Stimulated activated CD4-positive, alpha-beta T cell treated with anti-CD3 and anti-CD28 coated beads, Interleukin-2, amount 100 ng/mL, for 4 hours (primary cell): ENCODE results near the gene GRIN3A.

Experiments
- DNase-seq: peaks from one replicate; pipeline ENCODE4 v3.0.0-alpha.2; 2020; ENCODE audit warnings: low read depth

The GRIN3A gene

DNA sequence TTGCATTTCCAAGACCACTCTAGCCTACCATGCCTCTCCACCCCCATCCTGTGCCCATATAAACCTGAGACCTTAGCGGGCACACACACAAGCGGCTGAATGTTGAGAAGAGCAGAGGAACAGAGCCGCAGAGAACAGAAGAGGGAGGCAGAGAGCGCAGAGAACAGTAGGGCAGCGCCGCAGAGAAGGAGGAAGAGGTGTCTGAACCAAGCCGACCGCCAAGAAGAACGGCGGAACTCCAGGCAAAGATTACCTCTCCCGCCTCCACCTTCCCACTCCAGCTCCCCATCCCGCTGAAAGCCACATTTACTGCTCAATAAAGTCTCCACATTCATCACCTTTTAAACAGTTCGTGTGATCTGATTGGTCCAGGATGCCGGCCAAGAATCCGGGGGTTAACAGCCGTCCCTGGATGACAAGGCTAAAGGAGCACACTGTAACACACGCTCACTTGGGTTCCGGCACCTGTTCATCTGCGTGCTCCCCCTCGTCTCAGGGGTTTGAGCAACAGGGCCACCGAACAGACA, 33.2 kb downstream of the GRIN3A start:
- no peak for DNase-seq

DNA sequence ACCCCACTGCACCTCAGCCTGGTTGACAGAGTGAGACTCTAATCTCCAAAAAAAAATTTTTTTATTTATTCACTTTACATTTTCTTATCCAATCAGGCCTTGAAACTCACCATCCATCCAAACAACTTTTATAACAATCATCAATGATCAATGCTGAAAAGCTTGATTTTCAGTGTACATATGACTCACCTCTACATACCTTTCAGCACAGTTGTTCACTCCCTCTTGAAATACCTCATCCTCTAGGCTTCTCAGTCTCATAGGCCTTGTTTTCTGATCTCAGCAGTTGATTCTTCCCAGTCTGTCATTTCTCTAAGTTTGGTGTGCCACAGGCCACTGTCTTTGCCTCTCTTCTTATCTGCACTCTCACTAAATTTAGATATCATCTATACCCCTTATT, 36.2 kb downstream of the GRIN3A start:
- DNase-seq: no peak

DNA sequence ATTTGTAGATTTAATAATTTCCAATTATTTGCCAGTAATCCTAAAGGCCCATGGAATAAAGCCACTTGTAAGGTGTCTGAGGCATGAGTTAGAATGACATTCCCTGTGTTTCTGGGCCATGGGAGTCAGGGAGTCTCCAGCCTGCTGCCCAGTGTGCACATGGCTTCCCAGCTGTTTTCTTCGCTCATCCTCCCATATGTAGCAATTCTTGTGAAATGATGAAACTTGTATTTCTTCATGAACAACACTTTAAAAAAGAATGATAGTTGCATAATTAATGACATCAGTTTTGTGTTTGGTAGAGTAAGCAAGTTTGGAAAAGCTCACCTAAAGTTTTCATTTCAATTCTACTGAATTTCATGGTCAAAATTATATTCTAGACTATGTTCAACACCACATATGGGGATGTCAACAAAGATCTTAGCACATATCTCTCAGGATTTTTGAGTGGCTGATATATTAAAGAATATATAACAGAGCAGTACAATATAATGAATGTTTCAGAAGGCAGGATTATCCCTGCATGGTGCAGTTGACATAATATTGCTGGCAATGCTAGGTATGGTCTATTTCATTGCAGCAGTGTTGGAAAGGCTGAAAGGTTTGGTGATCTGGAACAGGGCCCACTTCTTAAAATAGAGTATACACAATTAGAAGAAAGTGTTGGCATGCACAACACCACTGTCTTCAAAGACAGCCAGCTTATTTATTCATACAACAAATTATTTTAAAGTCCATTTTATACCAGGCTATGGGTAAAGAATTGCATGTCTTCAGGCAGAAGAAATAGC, 44.7 kb downstream of the GRIN3A start:
- DNase-seq: no peak

DNA sequence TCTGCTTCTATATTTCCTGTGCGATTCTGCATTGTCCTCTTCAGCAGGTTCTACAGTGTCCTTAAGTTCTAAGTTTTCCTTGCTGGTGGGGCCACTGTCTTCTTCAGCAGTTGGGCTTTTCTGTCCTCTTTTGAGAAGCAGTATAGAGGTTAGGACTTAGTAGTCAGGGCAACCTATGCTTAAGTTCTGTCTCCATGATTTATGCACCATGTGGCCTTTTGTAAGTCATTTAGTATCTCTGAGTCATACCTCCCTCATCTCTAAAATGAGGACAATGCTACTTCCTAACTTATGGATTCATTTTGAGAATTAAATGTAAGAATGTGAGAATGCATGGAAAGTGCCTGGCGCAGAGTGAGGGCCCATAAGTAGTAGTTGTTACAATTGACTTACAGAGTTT, 46.8 kb downstream of the GRIN3A start:
- no peak for DNase-seq

DNA sequence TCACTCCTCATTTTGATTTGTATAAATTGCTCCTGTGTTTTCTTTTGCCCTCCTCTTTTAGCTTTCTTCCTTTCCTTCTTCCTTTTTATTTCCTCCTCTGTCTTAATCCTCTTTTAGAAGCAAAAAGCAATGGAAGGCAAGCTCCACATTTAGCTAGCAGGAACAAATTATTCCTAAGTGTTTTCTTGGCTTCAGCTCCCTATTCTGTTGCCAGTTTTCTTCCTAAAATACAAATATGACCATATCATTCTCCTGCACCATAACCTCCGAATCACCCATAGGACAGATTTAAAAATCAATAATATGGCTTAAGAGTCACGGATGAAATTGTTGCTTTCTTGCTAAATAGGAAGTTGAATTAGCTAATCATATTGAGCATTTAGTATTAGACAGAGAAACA, 49.4 kb downstream of the GRIN3A start:
- DNase-seq: no peak

DNA sequence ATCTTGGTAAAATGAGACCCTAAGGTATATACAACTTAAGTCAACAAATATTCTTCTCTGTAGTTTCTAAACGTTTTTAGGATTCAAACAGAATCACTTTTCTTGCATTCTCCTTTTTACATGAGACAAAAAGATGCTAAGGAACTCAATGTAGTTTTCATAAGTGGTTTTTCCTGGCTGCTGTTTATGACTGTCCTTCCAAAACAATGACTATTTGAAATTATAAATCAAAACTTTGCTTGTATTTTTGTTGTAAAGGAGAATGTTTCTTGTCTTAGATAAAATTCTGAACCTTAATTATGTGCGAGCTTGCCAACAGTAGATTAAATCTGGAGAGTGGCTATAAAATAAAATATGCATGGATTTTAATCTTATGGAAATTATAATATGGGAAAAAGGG, 53.8 kb downstream of the GRIN3A start:
- DNase-seq: no peak

DNA sequence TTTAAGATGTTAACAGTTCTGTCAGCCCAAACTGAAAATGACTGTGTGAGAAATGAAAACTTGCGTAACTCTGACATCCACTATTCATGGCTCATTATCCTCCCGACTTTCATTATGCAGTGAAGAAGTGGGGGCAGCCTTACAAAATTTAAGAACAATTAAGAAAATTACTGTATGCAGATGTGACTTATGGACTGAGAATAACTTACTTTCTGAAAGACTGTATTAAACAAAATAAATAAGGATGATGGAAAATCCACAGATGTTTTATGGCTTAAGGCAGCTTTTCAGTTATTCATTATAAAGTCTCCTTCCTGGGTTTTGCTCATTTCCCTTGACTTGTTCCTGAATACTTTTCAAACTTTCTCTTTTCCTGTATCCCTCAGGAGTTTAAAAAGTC, 55.2 kb downstream of the GRIN3A start:
- no peak for DNase-seq

DNA sequence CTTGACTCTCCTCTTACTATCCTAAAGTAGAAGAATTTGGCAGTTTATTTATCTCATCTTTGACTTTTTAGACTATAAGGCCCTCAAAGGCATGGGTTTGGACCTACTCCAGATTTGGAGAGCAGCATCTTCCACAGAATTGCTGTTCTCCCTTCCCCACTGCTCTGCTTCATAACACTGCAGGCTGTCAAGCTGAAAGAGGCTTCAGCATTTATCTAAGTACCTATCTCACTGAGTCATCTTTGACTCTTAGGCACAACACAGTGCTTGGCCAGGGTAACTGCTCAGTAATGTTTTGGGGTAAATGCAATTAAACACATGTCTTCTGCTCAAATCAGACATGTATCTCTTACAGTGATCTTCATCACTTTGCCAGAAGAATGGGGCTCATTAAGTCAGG, 60.6 kb downstream of the GRIN3A start:
- DNase-seq: no peak

DNA sequence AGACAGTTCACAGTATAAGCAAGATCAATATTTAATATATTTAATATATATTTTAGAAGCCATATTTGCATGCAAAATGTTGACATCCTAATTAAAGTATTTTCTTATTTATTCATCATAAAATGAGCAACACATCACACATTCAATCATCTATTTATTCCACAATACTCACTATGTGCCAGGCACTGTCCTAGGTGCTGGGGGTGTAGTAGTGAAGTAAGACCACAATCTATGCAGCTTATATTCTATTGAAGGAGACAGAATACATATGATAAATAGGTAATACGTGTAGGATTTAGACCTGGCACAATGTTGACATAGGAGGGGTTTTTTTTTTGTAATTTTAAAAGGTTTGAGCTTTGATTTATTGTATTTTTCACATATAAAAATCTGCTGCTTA, 63.1 kb downstream of the GRIN3A start:
- DNase-seq: no peak

DNA sequence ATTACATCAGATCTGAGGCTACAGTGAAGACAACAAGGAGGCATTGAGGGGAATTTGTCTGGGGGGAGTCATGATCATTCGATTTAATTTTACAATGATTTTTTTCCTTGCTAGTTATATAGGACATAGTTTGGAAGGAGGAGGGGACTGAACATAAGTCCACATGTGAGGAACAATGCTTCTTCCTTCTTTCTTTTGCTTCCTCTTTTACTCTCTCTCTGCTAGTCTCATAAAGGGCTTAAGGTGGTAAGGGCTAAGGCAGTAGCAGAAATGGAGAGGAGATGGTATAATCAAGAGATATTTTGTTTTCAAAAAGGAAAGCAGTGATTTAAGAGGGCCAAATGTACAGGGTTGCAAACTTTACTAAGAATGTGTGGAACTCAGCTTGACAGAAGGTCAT, 64.3 kb downstream of the GRIN3A start:
- no peak for DNase-seq

DNA sequence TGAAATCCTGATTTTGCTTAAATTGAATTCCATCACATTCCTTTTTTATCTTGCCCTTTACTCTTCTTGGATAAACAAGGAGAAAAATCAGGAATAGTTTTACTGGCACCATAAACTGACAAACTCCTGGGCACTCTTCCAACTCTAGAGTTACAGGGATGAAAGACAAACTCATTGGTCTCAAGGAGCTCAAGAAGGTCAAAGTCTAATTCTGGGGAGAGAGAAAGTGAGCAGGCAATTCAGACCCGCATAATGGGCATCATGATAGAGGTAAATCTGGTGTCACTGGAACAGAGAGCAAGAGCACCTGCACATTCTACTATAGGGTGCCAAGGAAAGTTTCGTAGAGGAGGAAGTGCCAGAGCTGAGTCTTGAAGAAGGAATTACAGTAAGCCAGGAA, 64.8 kb downstream of the GRIN3A start:
- DNase-seq: no peak

DNA sequence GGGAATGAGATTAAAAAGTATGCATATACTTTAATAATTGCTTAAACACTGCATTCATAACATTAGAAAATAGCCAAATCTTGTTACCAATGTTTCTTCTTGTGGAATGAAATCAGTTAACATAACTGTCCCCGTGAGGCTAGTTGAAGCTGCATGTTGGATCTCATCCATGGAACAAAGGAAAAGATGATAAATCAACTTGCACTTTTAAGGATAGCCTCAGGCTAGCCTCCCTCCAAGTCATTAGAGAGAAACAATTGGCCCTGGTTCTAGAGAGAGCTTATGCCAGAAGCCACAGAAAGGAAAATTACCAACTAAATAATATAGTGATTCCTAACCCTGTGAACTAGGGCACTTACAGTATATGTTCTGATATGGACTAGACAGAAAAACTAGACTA, 66.9 kb downstream of the GRIN3A start:
- DNase-seq: no peak

DNA sequence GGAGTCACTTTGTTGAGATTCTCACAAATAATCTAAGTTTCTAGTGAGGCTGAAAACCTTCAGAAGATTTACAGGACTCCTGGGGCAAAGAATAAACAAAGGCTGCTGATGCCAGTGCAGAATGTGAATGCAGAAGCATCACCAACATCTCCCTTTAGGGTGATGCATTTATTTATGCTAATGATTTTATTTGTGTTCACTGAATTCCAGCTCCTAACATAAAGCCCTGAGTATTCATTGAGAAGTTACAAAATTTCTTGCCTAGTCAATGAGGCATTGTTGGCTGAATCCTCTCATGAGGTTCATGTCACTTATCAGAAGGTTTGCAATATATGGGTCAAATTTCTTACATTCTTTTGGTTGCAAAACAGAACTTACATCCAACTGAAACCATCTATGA, 70.0 kb downstream of the GRIN3A start:
- DNase-seq: no peak

DNA sequence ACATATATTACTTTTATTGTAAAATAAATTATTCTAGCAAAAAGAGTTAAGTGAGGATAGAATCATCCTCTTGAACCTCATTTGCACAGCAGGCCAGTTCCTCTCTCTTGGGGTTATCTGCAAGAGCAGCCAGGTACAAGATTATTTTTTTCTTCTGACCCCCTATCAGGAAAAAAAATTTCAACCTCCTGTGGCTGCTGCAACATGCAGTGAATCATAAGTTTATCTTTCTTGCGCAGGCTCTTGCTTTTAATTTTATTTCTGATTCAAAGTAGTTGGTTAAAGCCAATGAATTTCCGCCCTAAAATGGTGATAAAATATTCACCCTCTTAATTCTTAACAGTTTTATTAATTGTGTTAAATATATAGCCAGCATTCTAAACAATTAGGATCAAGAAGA, 74.0 kb downstream of the GRIN3A start:
- no peak for DNase-seq

DNA sequence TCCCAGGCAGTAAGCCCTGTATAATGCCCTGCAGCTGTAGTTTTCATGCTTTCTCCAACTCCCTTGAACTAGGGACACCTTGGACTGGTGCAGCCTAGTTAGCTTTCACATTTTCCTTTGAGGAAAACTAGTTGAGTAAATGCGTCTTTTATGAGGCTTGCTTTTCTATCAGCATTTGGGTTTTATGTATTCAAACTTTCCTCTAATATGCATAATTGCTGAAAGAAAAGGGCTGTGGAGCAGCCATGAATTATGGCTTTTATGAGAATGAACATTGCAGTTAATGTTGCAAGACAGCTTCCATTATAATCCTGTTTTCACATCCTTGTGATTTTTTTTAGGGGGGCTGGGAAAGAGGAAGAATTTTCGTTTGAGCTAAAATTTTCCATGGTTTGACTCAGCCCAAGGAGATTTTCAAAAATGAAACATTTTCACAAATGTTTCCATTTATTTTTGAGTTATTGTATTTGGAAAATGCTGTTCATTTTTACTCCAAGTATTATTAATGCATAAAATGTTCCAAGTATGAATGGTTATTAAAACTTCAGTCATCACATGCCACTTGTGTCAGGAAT, 85.8 kb downstream of the GRIN3A start:
- DNase-seq: no peak

DNA sequence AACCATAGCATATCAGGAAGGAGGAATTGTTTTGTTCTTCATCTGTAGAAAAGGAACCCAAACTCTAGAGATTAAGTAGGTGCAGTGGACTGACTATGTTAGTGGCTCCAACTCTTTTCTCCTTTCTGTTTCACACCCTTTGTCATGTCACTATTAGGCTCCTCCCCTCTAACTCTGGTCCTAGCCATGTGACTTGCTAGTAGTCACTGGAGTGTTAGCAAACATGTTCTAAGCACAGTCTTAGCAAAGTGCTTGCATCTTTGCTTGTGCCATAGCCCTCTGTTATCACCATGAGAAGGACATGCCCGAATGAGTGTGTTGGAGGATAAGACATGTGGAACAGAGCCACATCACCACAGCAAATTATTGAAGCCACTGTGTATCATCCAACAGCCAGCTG, 88.3 kb downstream of the GRIN3A start:
- DNase-seq: no peak

DNA sequence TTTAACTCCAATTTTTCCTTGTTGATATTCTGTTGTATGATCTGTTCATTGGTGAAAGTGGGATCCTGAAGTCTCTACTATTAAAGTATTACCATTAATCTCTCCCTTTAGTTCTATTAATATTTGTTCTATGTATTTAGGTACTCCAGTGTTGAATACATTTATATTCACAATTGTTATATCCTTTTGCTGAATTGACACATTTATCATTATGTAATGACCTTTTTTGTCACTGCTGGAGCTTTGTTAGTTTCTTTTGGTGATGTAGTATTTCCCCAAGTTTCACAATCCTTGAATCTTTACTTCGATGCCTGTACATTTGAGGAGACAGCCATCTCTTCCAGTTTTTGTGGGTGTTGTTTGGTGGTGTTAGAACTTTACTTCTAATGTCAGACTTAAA, 90.0 kb downstream of the GRIN3A start:
- no peak for DNase-seq

DNA sequence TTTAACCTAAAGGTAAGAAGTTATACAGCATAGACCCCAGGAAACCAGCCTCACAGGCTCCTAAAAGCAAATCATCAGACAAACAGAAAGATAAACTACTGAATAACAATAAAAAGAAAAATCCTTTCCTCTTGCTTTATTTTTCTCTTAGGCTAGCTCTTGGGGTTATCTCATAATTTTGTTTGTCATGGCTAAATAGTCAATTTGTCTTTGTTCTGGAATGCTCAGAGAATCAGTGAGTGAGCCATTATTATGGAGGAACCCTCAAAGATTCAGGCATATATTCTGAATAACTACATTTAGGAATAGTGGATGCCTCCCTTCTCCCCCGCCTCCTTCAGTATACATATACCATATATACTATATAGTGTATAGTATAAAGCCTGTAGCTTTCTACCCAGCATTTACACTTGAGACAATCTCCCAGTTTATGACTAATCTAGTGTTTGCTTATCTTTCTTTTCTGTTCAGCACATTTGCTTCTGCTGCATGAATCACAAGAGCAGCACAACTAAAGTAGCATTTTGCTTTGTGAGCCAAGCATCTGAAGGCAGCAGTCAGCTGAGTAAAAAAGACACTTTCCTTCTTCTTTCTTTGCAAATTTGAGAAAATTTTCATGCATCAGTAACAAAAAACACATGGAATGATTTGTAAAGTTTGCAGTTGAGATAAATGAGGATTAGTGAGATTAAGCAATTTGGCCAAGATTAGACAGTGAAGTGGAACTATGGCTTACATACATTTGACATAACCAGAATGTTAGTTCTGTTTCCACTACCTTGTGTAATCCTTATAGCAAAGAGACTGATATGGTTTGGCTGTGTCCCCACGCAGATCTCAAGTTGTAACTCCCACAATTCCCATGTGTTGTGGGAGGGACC, 98.4 kb downstream of the GRIN3A start:
- DNase-seq: no peak

DNA sequence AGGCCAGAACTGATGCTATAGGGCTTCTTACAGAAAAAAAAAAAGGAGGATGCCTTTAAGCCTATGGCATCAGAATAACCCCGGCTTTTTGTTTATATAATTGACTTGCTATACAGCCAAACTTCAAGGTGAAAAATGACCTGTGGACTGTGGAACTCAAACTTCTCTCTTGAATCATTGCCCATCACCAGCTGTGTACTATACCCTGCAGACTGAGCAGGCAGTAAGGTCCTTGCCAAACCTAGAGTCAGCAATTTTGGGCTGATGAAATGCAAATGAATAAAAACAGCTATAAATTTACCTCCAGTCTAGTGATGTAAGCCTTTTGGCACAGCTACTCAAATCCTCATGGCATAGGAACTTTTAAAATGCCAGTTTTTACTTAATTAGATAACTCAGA, 99.1 kb downstream of the GRIN3A start:
- no peak for DNase-seq

DNA sequence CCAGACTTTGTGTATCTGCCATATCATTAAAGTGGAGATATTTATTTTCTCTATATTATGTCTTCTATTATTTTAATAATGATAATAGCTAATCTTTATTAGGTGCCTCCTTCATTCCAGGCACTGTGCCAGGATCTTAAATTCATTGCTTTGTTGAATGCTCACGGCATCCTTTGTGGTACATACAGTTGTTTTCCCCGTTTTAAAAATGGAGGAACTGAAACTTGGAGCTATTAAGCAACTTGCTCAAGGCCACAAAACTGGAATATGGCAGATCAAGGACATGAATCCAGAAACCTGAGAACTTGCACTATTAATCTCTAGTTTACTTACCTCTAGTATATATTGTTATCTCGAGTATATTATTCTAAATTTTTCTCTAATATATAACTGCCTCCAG, 102.2 kb downstream of the GRIN3A start:
- no peak for DNase-seq

DNA sequence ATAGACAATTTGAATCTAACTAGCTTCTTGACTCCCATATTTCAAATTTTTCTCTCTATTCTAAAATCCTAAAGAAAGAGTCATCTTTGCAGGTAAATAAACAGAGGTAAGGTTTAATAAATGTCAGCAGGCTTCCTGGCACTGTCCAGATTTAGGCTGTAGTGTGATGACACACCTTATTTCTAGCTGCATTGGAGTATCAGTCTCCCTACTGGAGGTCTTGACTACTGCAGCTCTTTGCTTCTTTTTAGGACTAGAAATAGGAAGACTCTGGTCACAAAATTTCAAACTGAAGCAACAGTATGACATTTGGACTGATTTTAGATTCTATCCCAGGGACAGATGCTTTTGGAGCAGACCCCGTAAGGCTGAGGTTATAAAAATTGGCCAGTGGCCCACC, 103.0 kb downstream of the GRIN3A start:
- no peak for DNase-seq

DNA sequence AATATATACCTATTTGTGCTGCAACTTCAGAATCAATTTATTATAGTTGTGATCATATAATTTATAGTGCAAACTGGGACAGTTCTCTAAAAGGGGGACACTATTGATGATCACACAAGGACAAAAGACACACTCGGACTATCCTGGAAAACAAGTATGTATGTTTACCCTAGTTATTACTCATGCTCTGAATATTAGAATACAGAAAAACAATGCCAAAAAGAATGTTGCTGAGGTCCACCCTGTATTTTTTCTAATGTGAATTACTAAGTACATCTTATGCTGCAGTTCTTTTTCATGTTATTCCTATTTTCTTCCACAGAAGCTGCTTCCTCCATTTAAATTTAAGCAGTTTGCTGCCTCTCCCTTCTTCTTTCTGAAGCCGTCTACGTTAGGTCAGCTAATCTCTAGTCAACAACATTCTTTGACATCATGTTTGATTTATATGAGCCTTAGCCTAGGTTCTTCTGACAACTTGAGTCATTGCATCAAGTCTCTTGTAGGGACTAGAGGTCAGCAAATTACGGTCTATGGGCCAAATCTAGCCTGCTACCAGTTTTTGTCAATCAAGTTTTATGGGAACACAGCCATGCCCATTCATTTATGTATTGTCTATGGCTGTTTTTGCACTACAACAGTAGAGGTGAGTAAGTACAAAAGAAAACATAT, 103.6 kb downstream of the GRIN3A start:
- DNase-seq: no peak
